Measurements from ENCODE around the gene SNX8. TPM values are rescaled to one million over a fixed set of nuclear protein-coding genes. Genes with fewer than 3 reads are reported as not detected.

Gene SNX8
- total and polyA plus RNA-seq, 2 of the 4 experiments (the other 2 are of a cell fraction), result 7.7 to 55.9 TPM

DNA sequence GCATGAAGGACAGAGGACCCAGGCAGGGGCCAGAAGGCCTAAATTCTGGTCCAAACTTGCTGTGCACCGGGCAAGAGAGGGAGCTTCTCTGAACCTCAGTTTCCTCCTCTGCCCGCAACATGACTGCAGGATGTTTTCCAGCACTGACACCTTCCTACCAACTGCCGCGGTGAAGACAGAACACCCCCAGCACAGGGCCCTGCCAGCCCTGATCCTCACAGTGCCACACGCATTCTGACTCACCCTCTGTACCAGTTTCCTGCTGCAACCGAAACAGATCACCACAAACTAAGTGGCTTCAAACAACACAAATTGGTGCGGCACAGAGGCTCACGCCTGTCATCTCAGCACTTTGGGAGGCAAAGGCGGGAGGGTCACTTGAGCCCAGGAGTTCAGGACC, 99.6 kb downstream of the SNX8 start:
- ATAC-seq (ENCODE audit: low read depth), result no peak
- no peak overlapping the region for H2AFZ ChIP-seq (replicated peaks; ENCODE audit: low read length, poor library complexity)
- H3K4me2 ChIP-seq (ENCODE audit: low read depth, low read length), result no peak overlapping the region
- no peak overlapping the region for H3K9ac ChIP-seq (ENCODE audit: low read depth, low read length)
- intact Hi-C loops (cut with micrococcal nuclease) (no loop called here), in situ Hi-C loops (cut with MboI; ENCODE audit: low sequenced_read_pairs) (loop anchor here (10.0 kb wide), 1 partner anchor 560 kb away; no protein-coding TSS in a partner anchor), dilution Hi-C loops (cut with HindIII; ENCODE audit: low sequenced_read_pairs, unreplicated experiment) (no loop called here)
- 95% methylated on average over 6 of the region's 9 CpGs; no CpG with 5 or more reads in 1 of the 2 experiments for WGBS, 2 experiments (ENCODE audit: extremely low coverage in 2 of 2, insufficient read length in 1 of 2)
- H3K36me3 ChIP-seq (ENCODE audit: control insufficient read depth, insufficient read depth, low read length), result peaks cover 60% of the 10 kb centered on the region
- no peak overlapping the region for H2BK20ac ChIP-seq (ENCODE audit: low read depth, low read length)
- H3K56ac ChIP-seq (ENCODE audit: extremely low read depth, insufficient read depth, low read length), result no peak overlapping the region
- no peak overlapping the region for H3K4ac ChIP-seq (ENCODE audit: low read depth, low read length)
- POLR2A ChIA-PET (ENCODE audit: unreplicated experiment), result no interaction called here
- no peak overlapping the region for H4K5ac ChIP-seq (ENCODE audit: low read depth, low read length)
- H3K27me3 ChIP-seq (ENCODE audit: control insufficient read depth, insufficient read depth, low read length), result no peaks in the 10 kb centered on the region
- no TSS peak for BruUV-seq (replicated peaks)
- H2BK5ac ChIP-seq (ENCODE audit: low read depth, low read length, poor library complexity, severe bottlenecking), result no peak overlapping the region
- no peak overlapping the region for H2BK15ac ChIP-seq (ENCODE audit: low read depth, low read length)
- H4K8ac ChIP-seq (ENCODE audit: low read depth in 2 of 2, low read length in 2 of 2), result no peak overlapping the region
- H3K4me3 ChIP-seq (ENCODE audit: insufficient read depth, low read depth, low read length), result no peak overlapping the region
- H3K79me1 ChIP-seq (ENCODE audit: low read depth in 1 of 2, low read length in 2 of 2), result no peaks in the 10 kb centered on the region; a peak in 1 of 4 replicates
- DNase-seq, result no peak
- no peak overlapping the region for H3K27ac ChIP-seq (ENCODE audit: insufficient read depth, low read length)
- TF ChIP-seq BHLHE40 (IDR thresholded peaks at IDR 0.05; ENCODE audit: low read depth, low read length), result no peak
- TF ChIP-seq RCOR1 (IDR thresholded peaks at IDR 0.05; ENCODE audit: insufficient replicate concordance, low read length), result no peak
- no peak for TF ChIP-seq RFX5 (IDR thresholded peaks at IDR 0.05; ENCODE audit: low read depth, low read length)
- TF ChIP-seq, protein P1, sequence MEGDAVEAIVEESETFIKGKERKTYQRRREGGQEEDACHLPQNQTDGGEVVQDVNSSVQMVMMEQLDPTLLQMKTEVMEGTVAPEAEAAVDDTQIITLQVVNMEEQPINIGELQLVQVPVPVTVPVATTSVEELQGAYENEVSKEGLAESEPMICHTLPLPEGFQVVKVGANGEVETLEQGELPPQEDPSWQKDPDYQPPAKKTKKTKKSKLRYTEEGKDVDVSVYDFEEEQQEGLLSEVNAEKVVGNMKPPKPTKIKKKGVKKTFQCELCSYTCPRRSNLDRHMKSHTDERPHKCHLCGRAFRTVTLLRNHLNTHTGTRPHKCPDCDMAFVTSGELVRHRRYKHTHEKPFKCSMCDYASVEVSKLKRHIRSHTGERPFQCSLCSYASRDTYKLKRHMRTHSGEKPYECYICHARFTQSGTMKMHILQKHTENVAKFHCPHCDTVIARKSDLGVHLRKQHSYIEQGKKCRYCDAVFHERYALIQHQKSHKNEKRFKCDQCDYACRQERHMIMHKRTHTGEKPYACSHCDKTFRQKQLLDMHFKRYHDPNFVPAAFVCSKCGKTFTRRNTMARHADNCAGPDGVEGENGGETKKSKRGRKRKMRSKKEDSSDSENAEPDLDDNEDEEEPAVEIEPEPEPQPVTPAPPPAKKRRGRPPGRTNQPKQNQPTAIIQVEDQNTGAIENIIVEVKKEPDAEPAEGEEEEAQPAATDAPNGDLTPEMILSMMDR (conservative IDR thresholded peaks at IDR 0.05; ENCODE audit: low read depth, low read length), result no peak
- TF ChIP-seq, protein P2, sequence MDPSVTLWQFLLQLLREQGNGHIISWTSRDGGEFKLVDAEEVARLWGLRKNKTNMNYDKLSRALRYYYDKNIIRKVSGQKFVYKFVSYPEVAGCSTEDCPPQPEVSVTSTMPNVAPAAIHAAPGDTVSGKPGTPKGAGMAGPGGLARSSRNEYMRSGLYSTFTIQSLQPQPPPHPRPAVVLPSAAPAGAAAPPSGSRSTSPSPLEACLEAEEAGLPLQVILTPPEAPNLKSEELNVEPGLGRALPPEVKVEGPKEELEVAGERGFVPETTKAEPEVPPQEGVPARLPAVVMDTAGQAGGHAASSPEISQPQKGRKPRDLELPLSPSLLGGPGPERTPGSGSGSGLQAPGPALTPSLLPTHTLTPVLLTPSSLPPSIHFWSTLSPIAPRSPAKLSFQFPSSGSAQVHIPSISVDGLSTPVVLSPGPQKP (IDR thresholded peaks at IDR 0.05; ENCODE audit: borderline replicate concordance, low read depth, low read length), result no peak
- TF ChIP-seq FOS (IDR thresholded peaks at IDR 0.05; ENCODE audit: low read depth, low read length), result no peak
- TF ChIP-seq MAFK (IDR thresholded peaks at IDR 0.05; ENCODE audit: low read depth, low read length), result no peak
- TF ChIP-seq MXI1 (IDR thresholded peaks at IDR 0.05; ENCODE audit: borderline replicate concordance, low read depth, low read length), result no peak
- TF ChIP-seq POLR2A (IDR thresholded peaks at IDR 0.05; ENCODE audit: low read depth, low read length), result no peak
- no peak for TF ChIP-seq CEBPB (IDR thresholded peaks at IDR 0.05; ENCODE audit: low read depth, low read length)
- TF ChIP-seq MAZ (IDR thresholded peaks at IDR 0.05; ENCODE audit: borderline replicate concordance, low read depth, low read length), result no peak
- TF ChIP-seq NFE2L2 (IDR thresholded peaks at IDR 0.05; ENCODE audit: low read depth, low read length), result no peak
- TF ChIP-seq RAD21 (IDR thresholded peaks at IDR 0.05; ENCODE audit: low read length), result no peak
- no peak for TF ChIP-seq SMC3 (IDR thresholded peaks at IDR 0.05; ENCODE audit: low read depth, low read length)
- no peak for TF ChIP-seq CHD1 (IDR thresholded peaks at IDR 0.05; ENCODE audit: low read depth, low read length)
- no peak overlapping the region for H4K91ac ChIP-seq (ENCODE audit: insufficient read depth, low read depth, low read length)
- H3K9me1 ChIP-seq (ENCODE audit: insufficient read depth, low read length), result peaks cover 4% of the 10 kb centered on the region; the same call in 1 of the 2 replicates
- H3K14ac ChIP-seq (replicated peaks; ENCODE audit: low read depth, low read length), result no peak overlapping the region
- H3K9me3 ChIP-seq (ENCODE audit: control insufficient read depth, insufficient read depth, low read length), result no peaks in the 10 kb centered on the region
- no peak overlapping the region for H2AK5ac ChIP-seq (ENCODE audit: low read depth, low read length)
- no peak overlapping the region for H3K18ac ChIP-seq (ENCODE audit: low read depth, low read length)
- no peaks in the 10 kb centered on the region for H3K4me1 ChIP-seq (ENCODE audit: control insufficient read depth, insufficient read depth, low read length)
- no peak overlapping the region for H2BK120ac ChIP-seq (ENCODE audit: low read depth, low read length)
- no peak overlapping the region for H3K23ac ChIP-seq (ENCODE audit: low read depth, low read length)
- CTCF ChIA-PET, result no interaction called here
- no peak overlapping the region for H2AK9ac ChIP-seq (replicated peaks; ENCODE audit: low read depth, low read length, poor library complexity)
- H4K20me1 ChIP-seq (ENCODE audit: insufficient read depth, low read length), result no peaks in the 10 kb centered on the region

All from IMR-90 (cell line).